GM23338 (cell line): Measurements from ENCODE around the gene MMP27. TPM values are rescaled to one million over a fixed set of nuclear protein-coding genes. Genes with fewer than 3 reads are reported as not detected.

Source experiments
- ATAC-seq: fragments of 200-7000 bp; cut with Tn5 transposase; 3 replicates; pipeline ENCODE4 v1.9.1; 2020
- DNase-seq: peaks from one replicate; pipeline ENCODE4 v3.0.0-alpha.2; 2015; ENCODE audit warnings: low spot score
- H2AFZ ChIP-seq: fragments of 200-600 bp; sonication (generic); 2 replicates; pipeline ENCODE4 v1.8.0; 2016; ENCODE audit warnings: antibody characterized with exemption, mild to moderate bottlenecking, moderate library complexity
- H3F3A ChIP-seq: fragments of 200-600 bp; sonication (generic); replicated peaks from 2 replicates; pipeline ENCODE4 v1.8.0; 2017; ENCODE audit warnings: antibody characterized with exemption, mixed run types, low read depth
- H3K27ac ChIP-seq: fragments of 200-600 bp; sonication (generic); 2 replicates; pipeline ENCODE4 v1.6.1; 2016; ENCODE audit warnings: low read depth
- H3K27me3 ChIP-seq: fragments of 200-600 bp; sonication (generic); 2 replicates; pipeline ENCODE4 v1.8.0; 2016; ENCODE audit warnings: mild to moderate bottlenecking, mixed run types, moderate library complexity; ENCODE audit not compliant: insufficient read depth
- H3K36me3 ChIP-seq: fragments of 200-600 bp; sonication (generic); 2 replicates; pipeline ENCODE4 v1.8.0; 2016; ENCODE audit warnings: mild to moderate bottlenecking; ENCODE audit not compliant: insufficient read depth
- H3K4me1 ChIP-seq: fragments of 200-600 bp; sonication (generic); 2 replicates; pipeline ENCODE4 v1.8.0; 2016; ENCODE audit warnings: mild to moderate bottlenecking, moderate library complexity; ENCODE audit not compliant: insufficient read depth
- H3K4me2 ChIP-seq: fragments of 200-600 bp; sonication (generic); 2 replicates; pipeline ENCODE4 v1.7.1; 2017; ENCODE audit warnings: mixed run types
- H3K4me3 ChIP-seq: fragments of 200-600 bp; sonication (generic); 2 replicates; pipeline ENCODE4 v1.6.1; 2016; ENCODE audit warnings: mixed run types
- H3K79me2 ChIP-seq: fragments of 200-600 bp; sonication (generic); replicated peaks from 2 replicates; pipeline ENCODE4 v1.8.0; 2017; ENCODE audit warnings: mild to moderate bottlenecking; ENCODE audit not compliant: insufficient read depth
- H3K9me2 ChIP-seq: fragments of 200-600 bp; sonication (generic); 2 replicates; pipeline ENCODE4 v1.8.0; 2017; ENCODE audit not compliant: insufficient read depth
- H4K20me1 ChIP-seq: fragments of 200-600 bp; sonication (generic); replicated peaks from 2 replicates; pipeline ENCODE4 v1.8.0; 2017; ENCODE audit warnings: mild to moderate bottlenecking; ENCODE audit not compliant: insufficient read depth
- H3K27ac Mint-ChIP-seq: 2 replicates; pipeline ENCODE4 v1.8.0; 2020; ENCODE audit warnings: inconsistent platforms, mild to moderate bottlenecking, moderate library complexity, mixed read lengths
- H3K27me3 Mint-ChIP-seq: 3 replicates; pipeline ENCODE4 v1.8.0; 2022; ENCODE audit warnings: low read depth, mild to moderate bottlenecking, moderate library complexity, mixed read lengths, inconsistent platforms; ENCODE audit not compliant: insufficient read depth, poor library complexity
- H3K36me3 Mint-ChIP-seq: 3 replicates; pipeline ENCODE4 v1.8.0; 2021; ENCODE audit warnings: low read depth, mild to moderate bottlenecking, inconsistent platforms, moderate library complexity, mixed read lengths
- H3K4me1 Mint-ChIP-seq: 3 replicates; pipeline ENCODE4 v1.8.0; 2020; ENCODE audit warnings: mild to moderate bottlenecking, inconsistent platforms, mixed read lengths
- H3K4me3 Mint-ChIP-seq: 3 replicates; pipeline ENCODE4 v1.8.0; 2021; ENCODE audit warnings: moderate library complexity, mild to moderate bottlenecking, inconsistent platforms, mixed read lengths
- H3K9me3 Mint-ChIP-seq: 3 replicates; pipeline ENCODE4 v1.8.0; 2020; ENCODE audit warnings: moderate library complexity, mild to moderate bottlenecking, inconsistent platforms, mixed read lengths
- JUNB ChIP-seq: IDR thresholded peaks from one replicate; pipeline ENCODE4 v1.6.1; 2016; ENCODE audit warnings: antibody characterized with exemption; ENCODE audit not compliant: unreplicated experiment
- NANOG ChIP-seq: IDR thresholded peaks from 2 replicates; pipeline ENCODE4 v1.6.1; 2016; ENCODE audit warnings: antibody characterized with exemption, borderline replicate concordance
- REST ChIP-seq: IDR thresholded peaks from one replicate; pipeline ENCODE4 v1.6.1; 2018; ENCODE audit warnings: antibody characterized with exemption; ENCODE audit not compliant: unreplicated experiment
- ZNF462 ChIP-seq: fragments of 250-450 bp; sonication (Bioruptor Pico); IDR thresholded peaks from 2 replicates; pipeline ENCODE4 v1.5.0; 2020; ENCODE audit warnings: mild to moderate bottlenecking, moderate library complexity
- polyA plus RNA-seq: library from polyadenylated mRNA; unstranded; fragments of >200 nt; fragmentation: Nextera tagmentation; extraction: Ambion mirVana; gene quantifications from 2 replicates; pipeline ENCODE4 v1.2.1, GENCODE V29; 2016
- total RNA-seq: library from RNA; depleted of rRNA; stranded (reverse); fragments of >200 nt; shearing (Covaris generic); gene quantifications from 2 replicates; pipeline ENCODE4 v1.2.3, GENCODE V29; 2014
- TF ChIP-seq, protein P1 (sequence below): IDR thresholded peaks from 2 replicates; pipeline ENCODE4 v1.6.1; 2016; ENCODE audit warnings: antibody characterized with exemption

MMP27 gene
- total and polyA plus RNA-seq, 2 experiments from 2014 or later: not detected

- Histone ChIP-seq H3K4me2 (no peak overlapping the region), H3K4me3 (no peak overlapping the region), H3F3A (no peaks in the 10 kb centered on the region), H3K27me3 (no peaks in the 10 kb centered on the region), H3K36me3 (no peaks in the 10 kb centered on the region), H3K79me2 (no peaks in the 10 kb centered on the region), H3K27ac (no peak overlapping the region), H4K20me1 (no peaks in the 10 kb centered on the region), H3K4me1 (no peaks in the 10 kb centered on the region), H2AFZ (no peak overlapping the region), H3K9me2 (peaks cover 16% of the 10 kb centered on the region; the same call in 1 of the 2 replicates)
- no peak for TF ChIP-seq ZNF462 (CRISPR knock-in tag)
- TF ChIP-seq, protein P1, sequence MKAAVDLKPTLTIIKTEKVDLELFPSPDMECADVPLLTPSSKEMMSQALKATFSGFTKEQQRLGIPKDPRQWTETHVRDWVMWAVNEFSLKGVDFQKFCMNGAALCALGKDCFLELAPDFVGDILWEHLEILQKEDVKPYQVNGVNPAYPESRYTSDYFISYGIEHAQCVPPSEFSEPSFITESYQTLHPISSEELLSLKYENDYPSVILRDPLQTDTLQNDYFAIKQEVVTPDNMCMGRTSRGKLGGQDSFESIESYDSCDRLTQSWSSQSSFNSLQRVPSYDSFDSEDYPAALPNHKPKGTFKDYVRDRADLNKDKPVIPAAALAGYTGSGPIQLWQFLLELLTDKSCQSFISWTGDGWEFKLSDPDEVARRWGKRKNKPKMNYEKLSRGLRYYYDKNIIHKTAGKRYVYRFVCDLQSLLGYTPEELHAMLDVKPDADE: no peak
- TF ChIP-seq JUNB: no peak
- no peak for TF ChIP-seq REST
- no peak for TF ChIP-seq NANOG
- Mint-ChIP-seq H3K27me3 (no peaks in the 10 kb centered on the region), H3K27ac (no peak overlapping the region), H3K4me3 (no peak overlapping the region), H3K4me1 (0 out of 3 replicates have a peak, but pooled peaks cover 3% of the 10 kb centered on the region), H3K36me3 (no peaks in the 10 kb centered on the region), H3K9me3 (no peaks in the 10 kb centered on the region)
- ATAC-seq: no peak
- DNase-seq: no peak
These were observed 14.2 kb upstream of the MMP27 start for GRCh38 chr11:102719620-102720277.
